SK-N-SH treated with all-trans-retinoic acid at 6 μM for 48 hours (cell line): ENCODE measurements around the gene TTC7B.

Experiments
- PPARA ChIP-seq: fragments of 250-450 bp; sonication (Bioruptor Pico); IDR thresholded peaks from 2 replicates; pipeline ENCODE4 v1.5.0; 2020; ENCODE audit warnings: mild to moderate bottlenecking, borderline replicate concordance
- SNAI2 ChIP-seq: fragments of 250-450 bp; sonication (Bioruptor Pico); IDR thresholded peaks from 2 replicates; pipeline ENCODE4 v1.5.0; 2020; ENCODE audit warnings: mild to moderate bottlenecking, moderate library complexity
- ZC3H10 ChIP-seq: fragments of 250-450 bp; sonication (Bioruptor Pico); IDR thresholded peaks from 2 replicates; pipeline ENCODE4 v1.5.1; 2021; ENCODE audit warnings: mild to moderate bottlenecking, moderate library complexity
- ZNF565 ChIP-seq: fragments of 450-650 bp; formaldehyde crosslinking; conservative IDR thresholded peaks from 2 replicates; pipeline ENCODE4 v1.5.0; 2020; ENCODE audit warnings: low read depth, mild to moderate bottlenecking, moderate library complexity
- TF ChIP-seq, protein P1 (sequence below): fragments of 250-450 bp; sonication (Bioruptor Pico); IDR thresholded peaks from 2 replicates; pipeline ENCODE4 v1.8.0; 2020; ENCODE audit warnings: mild to moderate bottlenecking, moderate library complexity, borderline replicate concordance

DNA sequence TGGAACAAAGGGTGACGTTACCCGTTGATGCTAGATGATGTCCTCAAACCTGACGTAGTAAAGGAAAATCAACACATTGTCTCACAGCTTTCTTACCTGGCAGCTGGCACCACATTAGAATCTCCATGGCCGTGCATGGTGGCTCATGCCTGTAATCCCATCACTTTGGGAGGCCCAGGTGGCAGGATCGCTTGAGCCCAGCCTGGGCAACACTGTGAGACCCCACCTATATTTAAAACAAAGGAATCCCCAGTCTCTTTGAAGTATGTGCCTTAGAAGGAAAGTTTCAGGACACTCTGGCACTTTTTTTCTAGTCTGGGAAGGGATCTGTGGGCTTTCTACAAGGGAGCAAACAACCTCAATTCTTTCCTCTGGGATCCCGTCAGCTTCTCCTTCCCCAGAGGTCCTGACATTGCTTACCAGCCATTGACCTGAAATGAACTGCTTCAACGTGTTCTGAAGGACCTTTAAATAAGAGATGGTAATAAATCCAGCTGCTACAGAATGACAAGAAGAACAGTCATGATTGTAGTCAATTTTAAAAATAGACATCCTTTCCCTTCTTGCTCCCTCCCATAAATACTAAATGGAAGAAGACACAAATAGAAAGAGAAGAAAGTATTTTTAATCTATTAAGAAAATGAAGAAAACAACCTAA is 33.7 kb upstream of the TTC7B start:
- TF ChIP-seq SNAI2 (CRISPR knock-in tag) (no peak), ZNF565 (CRISPR knock-in tag) (no peak), ZC3H10 (CRISPR knock-in tag) (no peak), PPARA (CRISPR knock-in tag) (no peak)
- TF ChIP-seq, protein P1, sequence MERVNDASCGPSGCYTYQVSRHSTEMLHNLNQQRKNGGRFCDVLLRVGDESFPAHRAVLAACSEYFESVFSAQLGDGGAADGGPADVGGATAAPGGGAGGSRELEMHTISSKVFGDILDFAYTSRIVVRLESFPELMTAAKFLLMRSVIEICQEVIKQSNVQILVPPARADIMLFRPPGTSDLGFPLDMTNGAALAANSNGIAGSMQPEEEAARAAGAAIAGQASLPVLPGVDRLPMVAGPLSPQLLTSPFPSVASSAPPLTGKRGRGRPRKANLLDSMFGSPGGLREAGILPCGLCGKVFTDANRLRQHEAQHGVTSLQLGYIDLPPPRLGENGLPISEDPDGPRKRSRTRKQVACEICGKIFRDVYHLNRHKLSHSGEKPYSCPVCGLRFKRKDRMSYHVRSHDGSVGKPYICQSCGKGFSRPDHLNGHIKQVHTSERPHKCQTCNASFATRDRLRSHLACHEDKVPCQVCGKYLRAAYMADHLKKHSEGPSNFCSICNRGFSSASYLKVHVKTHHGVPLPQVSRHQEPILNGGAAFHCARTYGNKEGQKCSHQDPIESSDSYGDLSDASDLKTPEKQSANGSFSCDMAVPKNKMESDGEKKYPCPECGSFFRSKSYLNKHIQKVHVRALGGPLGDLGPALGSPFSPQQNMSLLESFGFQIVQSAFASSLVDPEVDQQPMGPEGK (CRISPR knock-in tag): no peak
